ENCODE results near the gene CELF1. TPM values are rescaled to one million over a fixed set of nuclear protein-coding genes. Genes with fewer than 3 reads are reported as not detected.

The CELF1 gene
- total and polyA plus RNA-seq, 2 of the 13 experiments (the other 11 are each of a cell fraction or from before 2014, with no cell fraction given) = 69.0 to 80.1 TPM

DNA sequence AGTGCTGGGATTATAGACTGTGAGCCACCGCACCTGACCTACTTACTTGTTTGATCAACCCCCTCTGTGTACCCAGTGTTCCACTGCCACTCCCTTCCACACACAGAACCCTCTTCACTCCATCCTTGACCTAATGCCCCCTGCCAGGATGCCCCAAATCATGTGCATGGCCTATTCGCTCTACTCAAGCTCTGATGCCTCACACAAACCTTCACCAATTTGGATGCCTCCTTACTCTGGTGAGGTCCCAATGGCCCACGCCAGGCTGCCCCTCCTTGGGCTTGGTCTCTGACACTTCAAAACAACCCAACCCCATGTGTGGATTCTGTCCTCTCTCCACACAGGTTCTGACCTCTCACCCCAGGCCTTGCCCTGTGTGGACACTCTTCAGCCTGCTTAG lies 117.2 kb downstream of the CELF1 start (continued):
- peak; percentile 63 for TF ChIP-seq ZFX (CRISPR knock-in tag; IDR thresholded peaks at IDR 0.05; ENCODE audit: low read depth)
- no peak for TF ChIP-seq MBD4 (IDR thresholded peaks at IDR 0.05; ENCODE audit: borderline replicate concordance, low read length)
- TF ChIP-seq SOX13 (IDR thresholded peaks at IDR 0.05) = no peak
- TF ChIP-seq SOX13 (CRISPR knock-in tag; conservative IDR thresholded peaks at IDR 0.05 in 1 of 2, IDR thresholded peaks at IDR 0.05 in 1 of 2) = peak in 1 of 2 experiments; percentile 56; a peak in 1 of 4 replicates
- no peak for TF ChIP-seq ZNF329 (CRISPR knock-in tag; IDR thresholded peaks at IDR 0.05; ENCODE audit: low read depth)
- TF ChIP-seq, protein P1, sequence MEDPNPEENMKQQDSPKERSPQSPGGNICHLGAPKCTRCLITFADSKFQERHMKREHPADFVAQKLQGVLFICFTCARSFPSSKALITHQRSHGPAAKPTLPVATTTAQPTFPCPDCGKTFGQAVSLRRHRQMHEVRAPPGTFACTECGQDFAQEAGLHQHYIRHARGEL (CRISPR knock-in tag; IDR thresholded peaks at IDR 0.05) = no peak
- TF ChIP-seq, protein P2, sequence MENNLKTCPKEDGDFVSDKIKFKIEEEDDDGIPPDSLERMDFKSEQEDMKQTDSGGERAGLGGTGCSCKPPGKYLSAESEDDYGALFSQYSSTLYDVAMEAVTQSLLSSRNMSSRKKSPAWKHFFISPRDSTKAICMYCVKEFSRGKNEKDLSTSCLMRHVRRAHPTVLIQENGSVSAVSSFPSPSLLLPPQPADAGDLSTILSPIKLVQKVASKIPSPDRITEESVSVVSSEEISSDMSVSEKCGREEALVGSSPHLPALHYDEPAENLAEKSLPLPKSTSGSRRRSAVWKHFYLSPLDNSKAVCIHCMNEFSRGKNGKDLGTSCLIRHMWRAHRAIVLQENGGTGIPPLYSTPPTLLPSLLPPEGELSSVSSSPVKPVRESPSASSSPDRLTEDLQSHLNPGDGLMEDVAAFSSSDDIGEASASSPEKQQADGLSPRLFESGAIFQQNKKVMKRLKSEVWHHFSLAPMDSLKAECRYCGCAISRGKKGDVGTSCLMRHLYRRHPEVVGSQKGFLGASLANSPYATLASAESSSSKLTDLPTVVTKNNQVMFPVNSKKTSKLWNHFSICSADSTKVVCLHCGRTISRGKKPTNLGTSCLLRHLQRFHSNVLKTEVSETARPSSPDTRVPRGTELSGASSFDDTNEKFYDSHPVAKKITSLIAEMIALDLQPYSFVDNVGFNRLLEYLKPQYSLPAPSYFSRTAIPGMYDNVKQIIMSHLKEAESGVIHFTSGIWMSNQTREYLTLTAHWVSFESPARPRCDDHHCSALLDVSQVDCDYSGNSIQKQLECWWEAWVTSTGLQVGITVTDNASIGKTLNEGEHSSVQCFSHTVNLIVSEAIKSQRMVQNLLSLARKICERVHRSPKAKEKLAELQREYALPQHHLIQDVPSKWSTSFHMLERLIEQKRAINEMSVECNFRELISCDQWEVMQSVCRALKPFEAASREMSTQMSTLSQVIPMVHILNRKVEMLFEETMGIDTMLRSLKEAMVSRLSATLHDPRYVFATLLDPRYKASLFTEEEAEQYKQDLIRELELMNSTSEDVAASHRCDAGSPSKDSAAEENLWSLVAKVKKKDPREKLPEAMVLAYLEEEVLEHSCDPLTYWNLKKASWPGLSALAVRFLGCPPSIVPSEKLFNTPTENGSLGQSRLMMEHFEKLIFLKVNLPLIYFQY (CRISPR knock-in tag; IDR thresholded peaks at IDR 0.05; ENCODE audit: borderline replicate concordance) = no peak
- peak; percentile 70 for TF ChIP-seq SALL1 (CRISPR knock-in tag; IDR thresholded peaks at IDR 0.05)
- TF ChIP-seq, protein P3, sequence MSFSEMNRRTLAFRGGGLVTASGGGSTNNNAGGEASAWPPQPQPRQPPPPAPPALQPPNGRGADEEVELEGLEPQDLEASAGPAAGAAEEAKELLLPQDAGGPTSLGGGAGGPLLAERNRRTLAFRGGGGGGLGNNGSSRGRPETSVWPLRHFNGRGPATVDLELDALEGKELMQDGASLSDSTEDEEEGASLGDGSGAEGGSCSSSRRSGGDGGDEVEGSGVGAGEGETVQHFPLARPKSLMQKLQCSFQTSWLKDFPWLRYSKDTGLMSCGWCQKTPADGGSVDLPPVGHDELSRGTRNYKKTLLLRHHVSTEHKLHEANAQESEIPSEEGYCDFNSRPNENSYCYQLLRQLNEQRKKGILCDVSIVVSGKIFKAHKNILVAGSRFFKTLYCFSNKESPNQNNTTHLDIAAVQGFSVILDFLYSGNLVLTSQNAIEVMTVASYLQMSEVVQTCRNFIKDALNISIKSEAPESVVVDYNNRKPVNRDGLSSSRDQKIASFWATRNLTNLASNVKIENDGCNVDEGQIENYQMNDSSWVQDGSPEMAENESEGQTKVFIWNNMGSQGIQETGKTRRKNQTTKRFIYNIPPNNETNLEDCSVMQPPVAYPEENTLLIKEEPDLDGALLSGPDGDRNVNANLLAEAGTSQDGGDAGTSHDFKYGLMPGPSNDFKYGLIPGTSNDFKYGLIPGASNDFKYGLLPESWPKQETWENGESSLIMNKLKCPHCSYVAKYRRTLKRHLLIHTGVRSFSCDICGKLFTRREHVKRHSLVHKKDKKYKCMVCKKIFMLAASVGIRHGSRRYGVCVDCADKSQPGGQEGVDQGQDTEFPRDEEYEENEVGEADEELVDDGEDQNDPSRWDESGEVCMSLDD (CRISPR knock-in tag; IDR thresholded peaks at IDR 0.05; ENCODE audit: borderline replicate concordance) = peak; percentile 63; the same call in 1 of the 2 replicates
- no peak for TF ChIP-seq WIZ (CRISPR knock-in tag; IDR thresholded peaks at IDR 0.05)
- TF ChIP-seq, protein P4, sequence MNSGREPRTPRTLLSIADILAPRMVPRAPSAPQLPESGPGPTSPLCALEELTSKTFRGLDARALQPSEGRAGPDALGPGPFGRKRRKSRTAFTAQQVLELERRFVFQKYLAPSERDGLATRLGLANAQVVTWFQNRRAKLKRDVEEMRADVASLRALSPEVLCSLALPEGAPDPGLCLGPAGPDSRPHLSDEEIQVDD (CRISPR knock-in tag; IDR thresholded peaks at IDR 0.05; ENCODE audit: borderline replicate concordance) = no peak
